ENCODE measurements around the gene DISP3. TPM values are rescaled to one million over a fixed set of nuclear protein-coding genes. Genes with fewer than 3 reads are reported as not detected.

Gene DISP3
- polyA plus RNA-seq, 6 donors from 2014 or later = 0.05 to 0.09 (median 0.05) TPM; not detected in 2

GRCh38 chr1:11526071-11526895 is 47.3 kb downstream of the DISP3 start:
- ATAC-seq (ENCODE audit: low read depth in 2 of 2) (no peak), DNase-seq (no peak)
- Mint-ChIP-seq H3K9me3 (no peaks in the 10 kb centered on the region), H3K36me3 (no peaks in the 10 kb centered on the region), H3K4me3 (no peak overlapping the region), H3K27ac (no peak overlapping the region), H3K4me1 (no peaks in the 10 kb centered on the region), H3K27me3 (peaks cover 0 to 4% (median 4%) of the 10 kb centered on the region in 3 donors)

- peaks cover 0 to 4% (median 0%) of the 10 kb centered on the region in 3 donors for H3K27me3 Mint-ChIP-seq
- no peak overlapping the region for H3K4me3 Mint-ChIP-seq
- H3K9me3 Mint-ChIP-seq = no peaks in the 10 kb centered on the region
- H3K4me1 Mint-ChIP-seq = no peaks in the 10 kb centered on the region
- DNase-seq = no peak
- ATAC-seq (ENCODE audit: low read depth in 2 of 2) = no peak
- H3K27ac Mint-ChIP-seq = no peak overlapping the region
- H3K36me3 Mint-ChIP-seq = no peaks in the 10 kb centered on the region
Measured at GRCh38 chr1:11527541-11528452, 48.8 kb downstream of the DISP3 start.

DNA sequence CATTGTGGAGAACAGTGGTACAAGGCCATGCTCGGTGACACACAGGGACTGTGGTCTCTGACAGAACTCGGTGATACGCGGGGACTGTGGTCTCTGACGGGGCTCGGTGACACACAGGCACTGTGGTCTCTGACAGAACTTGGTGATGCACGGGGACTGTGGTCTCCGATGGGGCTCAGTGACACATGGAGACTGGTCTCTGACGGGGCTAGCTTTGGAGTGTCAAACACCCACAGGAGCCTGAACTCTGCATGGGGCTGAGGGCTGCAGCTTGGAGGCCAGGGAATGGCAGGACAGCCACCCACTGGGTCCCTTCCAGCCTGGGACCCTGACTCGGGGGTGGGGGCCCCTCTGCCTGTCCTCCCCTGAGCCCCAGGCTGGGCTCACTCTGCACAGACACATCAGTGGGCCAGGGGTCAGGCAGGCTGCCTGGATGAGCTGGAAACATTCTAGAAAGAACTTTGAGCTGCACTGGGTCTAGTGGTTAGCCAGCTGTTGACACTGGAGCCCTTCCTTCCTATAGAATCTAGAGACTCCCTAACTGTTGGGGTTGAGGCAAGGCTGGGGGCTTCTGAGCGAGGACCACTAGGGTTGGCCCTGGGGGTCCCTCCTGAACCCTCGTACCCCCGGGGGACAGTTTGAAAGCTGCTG is 49.8 kb downstream of the DISP3 start:
- ATAC-seq (ENCODE audit: low read depth in 2 of 2) = no peak
- peaks cover 0 to 4% (median 0%) of the 10 kb centered on the region in 3 donors for H3K27me3 Mint-ChIP-seq
- H3K9me3 Mint-ChIP-seq = no peaks in the 10 kb centered on the region
- H3K27ac Mint-ChIP-seq = no peak overlapping the region
- H3K4me3 Mint-ChIP-seq = peak overlapping the region in 1 of 8 donors; percentile 15
- no peaks in the 10 kb centered on the region for H3K36me3 Mint-ChIP-seq
- no peaks in the 10 kb centered on the region for H3K4me1 Mint-ChIP-seq
- no peak for DNase-seq

- no peak overlapping the region for H3K27ac Mint-ChIP-seq
- no peak for ATAC-seq (ENCODE audit: low read depth in 2 of 2)
Measured at GRCh38 chr1:11529330-11529729, 50.4 kb downstream of the DISP3 start.

DNA sequence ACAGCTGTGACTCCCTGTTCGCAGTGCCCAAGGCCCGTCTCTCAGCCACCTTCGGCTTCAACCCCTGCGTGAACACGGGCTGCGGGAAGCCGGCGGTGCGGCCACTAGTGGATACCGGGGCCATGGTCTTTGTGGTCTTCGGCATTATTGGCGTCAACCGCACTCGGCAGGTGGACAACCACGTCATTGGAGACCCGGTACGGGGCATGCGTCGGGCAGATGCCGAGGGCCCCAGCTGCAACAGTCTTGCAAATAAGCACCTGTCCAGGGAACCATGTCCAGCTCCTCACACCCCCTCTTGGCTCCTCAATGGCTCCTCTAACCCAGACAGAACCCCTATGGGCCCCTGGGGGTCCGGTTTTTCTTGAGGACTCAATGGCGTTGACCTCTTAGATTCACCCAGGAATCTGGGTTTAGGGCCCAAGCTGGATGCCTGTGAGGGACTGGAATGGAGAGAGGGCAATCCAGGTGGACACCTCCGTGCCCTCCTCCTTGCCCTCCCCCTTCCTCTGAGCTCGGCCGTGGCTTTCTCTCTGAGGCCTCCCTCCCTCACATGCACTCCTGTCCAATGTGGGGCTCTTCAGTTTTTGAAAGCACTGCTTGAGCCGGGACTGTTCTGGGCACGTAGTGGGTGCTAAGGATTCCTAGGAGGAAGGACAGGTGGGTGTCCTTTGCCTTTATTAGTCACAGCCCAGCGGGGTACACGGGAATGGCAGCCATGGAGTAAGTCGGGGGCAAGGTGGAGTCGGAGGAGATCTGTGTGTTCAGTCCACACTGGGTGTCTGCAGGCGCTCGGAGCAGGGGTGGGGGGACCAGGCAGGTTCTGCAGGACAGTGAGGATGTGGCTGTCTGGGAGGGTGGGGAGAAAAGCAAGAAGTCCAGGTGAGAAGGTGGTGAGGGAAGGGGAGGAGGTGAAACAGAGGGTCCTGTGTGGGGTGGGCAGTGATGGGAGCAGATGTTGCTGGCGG is 51.1 kb downstream of the DISP3 start:
- peak overlapping the region in 1 of 6 donors; percentile 6 for H3K27ac Mint-ChIP-seq
- peaks cover 0 to 4% (median 0%) of the 10 kb centered on the region in 3 donors for H3K27me3 Mint-ChIP-seq

More at GRCh38 chr1:11529330-11529729, 50.4 kb downstream of the DISP3 start:
- no peak for DNase-seq
- Mint-ChIP-seq H3K36me3 (no peaks in the 10 kb centered on the region), H3K4me1 (no peaks in the 10 kb centered on the region), H3K27me3 (peaks cover 0 to 4% (median 0%) of the 10 kb centered on the region in 3 donors), H3K4me3 (no peak overlapping the region), H3K9me3 (no peaks in the 10 kb centered on the region)

GRCh38 chr1:11530731-11531311 is 51.9 kb downstream of the DISP3 start:
- no peaks in the 10 kb centered on the region for H3K4me1 Mint-ChIP-seq
- no peaks in the 10 kb centered on the region for H3K36me3 Mint-ChIP-seq
- no peak overlapping the region for H3K27ac Mint-ChIP-seq
- ATAC-seq (ENCODE audit: low read depth in 2 of 2) (no peak), DNase-seq (no peak)
- H3K4me3 Mint-ChIP-seq = peak overlapping the region in 1 of 8 donors; percentile 9
- H3K9me3 Mint-ChIP-seq = no peaks in the 10 kb centered on the region
- peaks cover 0 to 4% (median 0%) of the 10 kb centered on the region in 3 donors for H3K27me3 Mint-ChIP-seq

More for the DNA sequence above, 51.1 kb downstream of the DISP3 start:
- Mint-ChIP-seq H3K9me3 (no peaks in the 10 kb centered on the region), H3K36me3 (no peaks in the 10 kb centered on the region), H3K4me1 (no peaks in the 10 kb centered on the region), H3K4me3 (no peak overlapping the region)
- ATAC-seq (ENCODE audit: low read depth in 2 of 2) = no peak
- DNase-seq = no peak

GRCh38 chr1:11531314-11531870 is 52.4 kb downstream of the DISP3 start:
- H3K36me3 Mint-ChIP-seq = no peaks in the 10 kb centered on the region
- no peaks in the 10 kb centered on the region for H3K9me3 Mint-ChIP-seq
- no peak overlapping the region for H3K4me3 Mint-ChIP-seq

DNA sequence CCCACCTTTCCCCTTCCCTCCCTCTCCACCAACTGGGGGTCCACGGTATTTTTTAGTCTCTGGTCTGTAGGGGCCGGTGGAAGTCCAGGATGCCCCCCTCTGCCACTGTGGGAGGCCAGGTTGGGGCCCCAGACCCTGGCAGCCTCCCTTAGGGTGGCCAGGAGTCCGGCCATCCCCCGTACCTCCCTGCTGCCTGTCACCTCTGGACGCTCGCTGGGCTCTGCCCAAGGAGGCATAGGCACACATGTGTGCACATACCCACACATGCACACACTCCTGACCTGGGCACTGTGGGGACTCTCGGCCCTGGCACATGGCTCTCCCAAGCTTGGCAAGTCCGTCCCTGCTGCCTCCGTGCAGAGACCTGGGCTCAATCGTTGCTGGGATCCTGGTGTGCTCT is 53.0 kb downstream of the DISP3 start:
- DNase-seq (no peak), ATAC-seq (ENCODE audit: low read depth in 2 of 2) (no peak)
- Mint-ChIP-seq H3K27me3 (peaks cover 0 to 4% (median 0%) of the 10 kb centered on the region in 3 donors), H3K9me3 (no peaks in the 10 kb centered on the region), H3K36me3 (no peaks in the 10 kb centered on the region), H3K4me1 (no peaks in the 10 kb centered on the region), H3K4me3 (no peak overlapping the region), H3K27ac (no peak overlapping the region)

More at GRCh38 chr1:11531314-11531870, 52.4 kb downstream of the DISP3 start:
- Mint-ChIP-seq H3K27me3 (peaks cover 0 to 4% (median 0%) of the 10 kb centered on the region in 3 donors), H3K4me1 (no peaks in the 10 kb centered on the region), H3K27ac (no peak overlapping the region)
- ATAC-seq (ENCODE audit: low read depth in 2 of 2) (no peak), DNase-seq (no peak)

DNA sequence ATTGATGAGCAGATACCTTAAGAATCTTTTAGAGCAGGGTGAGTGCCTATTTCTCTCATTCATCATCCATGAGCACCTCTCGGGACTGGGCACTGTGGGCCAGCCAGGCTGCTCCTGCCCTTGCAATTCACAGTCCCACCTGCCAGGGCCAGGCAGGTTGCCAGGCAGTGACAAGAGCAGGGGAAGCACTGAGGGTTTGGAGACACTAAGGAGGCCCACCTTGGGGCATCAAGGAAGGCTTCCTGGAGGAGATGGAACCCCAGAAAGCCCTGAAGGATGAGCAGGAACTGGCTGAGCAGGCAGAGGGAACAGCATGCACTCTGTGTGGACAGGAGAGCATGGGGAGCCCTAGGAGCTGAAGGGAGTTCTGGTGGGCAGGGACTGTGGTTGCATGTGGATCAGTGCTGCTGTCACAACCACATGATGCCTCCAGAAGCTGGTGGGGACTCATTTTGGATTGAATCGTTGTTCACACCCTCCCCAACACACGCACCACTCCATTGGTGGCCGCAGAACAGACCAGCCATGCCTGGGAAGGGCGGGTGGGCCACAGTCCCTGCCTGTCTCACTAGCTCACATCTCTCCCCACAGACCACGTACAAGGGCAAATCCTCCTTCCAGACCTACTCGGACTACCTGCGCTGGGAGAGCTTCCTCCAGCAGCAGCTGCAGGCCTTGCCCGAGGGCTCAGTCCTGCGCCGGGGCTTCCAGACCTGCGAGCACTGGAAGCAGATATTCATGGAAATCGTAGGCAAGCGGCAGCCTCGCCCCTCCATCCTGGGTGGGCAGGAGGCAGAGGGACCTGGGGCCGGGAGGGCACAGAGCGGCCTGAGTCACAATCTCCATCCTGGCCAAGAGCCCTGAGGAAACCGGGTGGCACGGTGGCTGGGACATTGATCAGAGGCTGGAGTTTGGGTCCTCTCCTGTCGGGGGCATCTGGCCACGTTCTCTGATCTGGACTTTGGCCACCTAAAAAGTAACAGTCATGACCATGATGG is 55.1 kb downstream of the DISP3 start:
- no peaks in the 10 kb centered on the region for H3K9me3 Mint-ChIP-seq
- no peak for ATAC-seq (ENCODE audit: low read depth in 2 of 2)
- H3K27me3 Mint-ChIP-seq = peaks cover 0 to 9% (median 0%) of the 10 kb centered on the region in 3 donors
- H3K36me3 Mint-ChIP-seq = no peaks in the 10 kb centered on the region
- H3K27ac Mint-ChIP-seq = no peak overlapping the region
- no peaks in the 10 kb centered on the region for H3K4me1 Mint-ChIP-seq
- no peak for DNase-seq
- no peak overlapping the region for H3K4me3 Mint-ChIP-seq

- no peak overlapping the region for H3K4me3 Mint-ChIP-seq
- DNase-seq (no peak), ATAC-seq (ENCODE audit: low read depth in 2 of 2) (no peak)
- no peaks in the 10 kb centered on the region for H3K9me3 Mint-ChIP-seq
- H3K36me3 Mint-ChIP-seq = no peaks in the 10 kb centered on the region
- no peaks in the 10 kb centered on the region for H3K4me1 Mint-ChIP-seq
- no peak overlapping the region for H3K27ac Mint-ChIP-seq
- peaks cover 0 to 12% (median 6%) of the 10 kb centered on the region in 3 donors for H3K27me3 Mint-ChIP-seq
Measured at GRCh38 chr1:11534846-11535245, 55.9 kb downstream of the DISP3 start.

GRCh38 chr1:11535316-11535715 is 56.4 kb downstream of the DISP3 start:
- DNase-seq (no peak), ATAC-seq (ENCODE audit: low read depth in 2 of 2) (no peak)
- Mint-ChIP-seq H3K4me1 (no peaks in the 10 kb centered on the region), H3K4me3 (no peak overlapping the region), H3K27me3 (peaks cover 0 to 12% (median 9%) of the 10 kb centered on the region in 3 donors), H3K27ac (no peak overlapping the region), H3K36me3 (no peaks in the 10 kb centered on the region), H3K9me3 (no peaks in the 10 kb centered on the region)

Data from naive B cell (primary cell).